GM18519 (cell line): ENCODE data around the gene TTC7B.

ENCODE experiments used
- ATAC-seq: cut with Tn5 transposase; IDR thresholded peaks from one replicate; pipeline ENCODE4 v1.9.1; 2021; ENCODE audit warnings: mild to moderate bottlenecking, moderate library complexity; ENCODE audit not compliant: unreplicated experiment, low FRiP score

TTC7B gene

DNA sequence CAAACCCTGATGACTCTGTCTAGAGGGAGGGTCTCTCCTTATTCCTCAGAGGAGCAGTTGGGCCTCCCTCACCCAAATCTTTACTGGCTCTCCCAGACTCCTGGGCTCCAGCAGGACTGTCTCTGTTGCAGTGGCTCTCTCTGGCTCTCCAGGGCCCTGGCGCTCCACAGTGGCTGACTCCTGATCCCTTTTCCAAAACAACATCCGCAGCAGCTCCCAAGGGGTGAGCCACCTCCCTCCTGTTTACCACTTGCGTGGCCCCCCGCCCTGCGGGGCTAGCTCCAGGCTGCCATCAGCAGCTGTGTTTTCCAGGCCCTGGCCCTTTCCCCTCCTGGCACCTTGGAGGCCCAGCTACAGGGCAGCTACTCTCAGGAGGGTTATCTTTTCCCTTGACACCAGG lies 295.9 kb downstream of the TTC7B start:
- no peak for ATAC-seq

GRCh38 chr14:90519262-90519920 lies 296.8 kb downstream of the TTC7B start:
- no peak for ATAC-seq

DNA sequence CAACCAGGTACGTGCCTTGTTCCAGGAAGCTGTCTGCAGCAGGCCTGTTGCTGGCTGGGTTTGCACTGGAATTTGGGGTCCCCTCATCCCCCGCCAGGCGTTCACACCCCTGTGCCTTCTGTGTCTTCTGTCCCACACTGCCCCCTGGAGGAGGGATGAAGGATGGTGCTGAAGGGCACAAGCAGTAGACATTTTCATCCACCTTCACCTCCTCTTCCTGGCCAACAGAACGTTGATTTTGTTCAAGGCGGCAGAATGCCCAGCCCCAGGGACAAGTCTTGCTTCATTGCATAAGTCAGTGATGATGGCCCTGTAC lies 297.3 kb downstream of the TTC7B start:
- no peak for ATAC-seq

DNA sequence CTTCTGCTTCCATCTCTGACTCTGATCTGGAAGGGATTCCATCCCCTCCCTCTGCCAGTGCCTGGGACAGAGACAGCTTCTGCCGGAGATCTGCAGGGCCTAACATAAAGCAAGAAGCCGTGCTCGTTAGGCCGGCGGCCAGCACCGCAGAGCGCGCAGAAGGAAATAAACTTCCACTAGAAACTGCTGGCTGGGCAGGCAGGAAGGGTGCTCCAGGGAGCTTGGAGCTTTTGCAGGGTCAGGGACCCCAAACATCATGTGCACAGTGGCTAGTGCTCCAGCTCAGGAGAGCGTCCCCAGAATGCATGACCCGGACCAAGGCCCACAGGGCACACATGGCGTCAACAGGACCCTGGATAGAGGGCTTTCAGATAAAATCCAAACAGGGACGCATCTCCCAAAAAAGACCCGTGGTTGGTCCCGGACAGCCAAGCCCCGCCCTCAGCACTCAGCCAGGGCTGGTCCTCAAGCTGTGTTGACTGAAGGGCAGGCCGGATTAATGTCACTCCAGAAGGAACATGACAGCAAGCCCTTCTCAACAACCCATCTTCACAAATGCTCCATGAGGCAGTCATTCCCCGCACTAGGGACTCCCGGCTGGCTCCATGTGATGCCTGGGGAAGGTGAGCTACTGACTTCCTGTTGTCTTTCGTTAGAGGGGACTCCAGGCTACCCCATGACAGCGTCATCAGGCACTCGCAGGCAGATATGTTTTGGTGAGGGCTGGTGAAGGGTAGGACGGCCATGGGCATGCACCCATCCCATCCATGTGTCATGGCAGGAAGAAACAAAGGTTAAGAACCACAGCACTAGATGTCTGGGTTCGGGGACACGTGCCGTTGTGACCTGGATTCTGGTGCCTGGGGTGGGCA lies 297.9 kb downstream of the TTC7B start:
- no peak for ATAC-seq

DNA sequence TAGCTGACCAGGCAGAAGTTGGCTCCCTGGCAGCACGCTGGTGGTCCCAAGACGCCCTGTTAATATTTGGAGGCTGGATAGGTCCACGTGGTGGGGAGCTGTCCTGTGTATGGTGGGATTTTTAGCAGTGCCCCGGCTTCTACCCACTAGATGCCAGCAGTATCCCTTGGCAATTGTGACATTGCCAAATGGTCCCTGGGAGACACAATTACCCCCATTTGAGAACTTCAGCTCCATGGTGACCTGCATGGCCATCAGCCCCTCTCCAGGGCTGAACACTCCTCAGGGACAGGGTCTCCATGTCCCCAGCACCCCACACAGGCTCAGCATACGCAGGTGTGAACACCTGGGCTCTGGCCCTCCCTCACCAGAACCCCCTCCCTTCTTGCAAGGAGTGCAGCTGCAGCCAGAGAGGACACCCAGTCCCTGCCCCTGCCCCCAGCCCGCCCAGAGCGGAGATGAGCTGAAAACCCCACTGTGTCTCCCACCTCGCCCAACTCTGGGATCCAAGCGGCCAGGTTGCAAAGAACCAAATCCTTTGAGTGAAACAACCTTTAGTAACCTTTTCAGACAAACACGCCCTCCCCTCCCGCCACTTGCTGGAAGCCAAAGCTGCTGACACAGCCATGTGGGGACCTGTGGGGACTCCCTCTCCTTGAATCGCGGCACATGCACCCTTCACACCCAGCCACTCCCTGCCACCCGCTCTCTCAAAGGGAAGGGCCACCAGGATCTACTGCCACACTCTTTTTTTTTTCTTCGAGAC lies 299.0 kb downstream of the TTC7B start:
- ATAC-seq = no peak

DNA sequence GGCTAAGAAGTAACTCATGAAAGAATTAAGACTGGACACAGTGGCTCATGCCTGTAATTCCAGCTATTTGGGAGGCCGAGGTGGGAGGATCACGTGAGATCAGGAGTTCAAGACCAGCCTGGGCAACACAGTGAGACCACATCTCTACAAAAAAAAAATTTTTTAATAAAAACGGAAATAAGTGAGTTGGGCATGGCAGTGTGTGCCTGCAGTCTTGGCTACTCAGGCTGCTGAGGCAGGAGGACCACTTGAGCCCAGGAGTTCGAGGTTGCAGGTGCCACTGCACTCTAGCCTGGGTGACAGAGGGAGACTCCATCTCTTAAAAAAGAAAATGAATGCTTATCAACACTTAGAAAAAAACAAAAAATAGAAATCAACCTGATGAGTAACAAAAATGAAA lies 301.7 kb downstream of the TTC7B start:
- no peak for ATAC-seq

- ATAC-seq = no peak
Measured at GRCh38 chr14:90514015-90514398, 302.2 kb downstream of the TTC7B start.

DNA sequence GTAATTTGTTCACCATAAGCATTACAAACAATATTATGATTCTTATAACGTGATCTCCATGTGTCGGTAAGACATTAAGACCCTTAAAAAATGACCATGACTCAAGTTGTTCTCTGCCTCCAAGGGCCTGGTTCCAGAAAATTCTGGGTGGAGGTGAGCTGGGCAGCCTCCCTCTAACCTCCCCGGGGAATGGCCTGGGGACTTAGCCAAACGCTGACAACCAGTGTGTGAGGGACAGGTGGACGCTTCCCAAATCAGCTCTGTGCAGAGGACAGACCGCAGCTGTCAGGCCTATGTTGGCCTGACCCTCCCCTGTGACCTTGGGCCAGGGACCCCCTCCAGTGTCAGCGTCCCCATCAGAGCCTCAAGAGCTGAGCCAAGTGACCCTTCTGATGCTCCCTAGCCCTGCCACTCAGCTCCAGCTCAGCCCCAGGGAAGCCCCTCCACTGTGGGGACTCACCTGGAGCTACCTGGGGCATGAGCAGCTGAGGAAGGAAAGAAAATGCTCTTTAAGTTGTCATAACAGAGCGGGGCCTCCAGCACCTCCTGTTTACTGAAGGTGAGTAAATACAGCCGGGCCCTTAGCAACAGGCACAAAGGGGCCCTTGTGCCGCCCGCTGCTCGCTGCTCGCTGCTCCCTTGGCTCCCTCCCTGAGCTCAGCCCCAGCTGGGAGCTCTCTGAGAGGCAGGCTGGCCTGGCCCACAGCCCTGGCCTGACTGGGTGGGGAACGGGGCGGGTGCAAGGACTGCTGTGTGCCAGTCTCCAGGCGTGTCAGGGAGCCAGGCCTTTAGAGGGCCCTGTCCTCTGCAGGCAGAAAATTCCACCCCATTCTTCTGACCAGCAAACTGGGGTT lies 302.8 kb downstream of the TTC7B start:
- ATAC-seq = no peak

DNA sequence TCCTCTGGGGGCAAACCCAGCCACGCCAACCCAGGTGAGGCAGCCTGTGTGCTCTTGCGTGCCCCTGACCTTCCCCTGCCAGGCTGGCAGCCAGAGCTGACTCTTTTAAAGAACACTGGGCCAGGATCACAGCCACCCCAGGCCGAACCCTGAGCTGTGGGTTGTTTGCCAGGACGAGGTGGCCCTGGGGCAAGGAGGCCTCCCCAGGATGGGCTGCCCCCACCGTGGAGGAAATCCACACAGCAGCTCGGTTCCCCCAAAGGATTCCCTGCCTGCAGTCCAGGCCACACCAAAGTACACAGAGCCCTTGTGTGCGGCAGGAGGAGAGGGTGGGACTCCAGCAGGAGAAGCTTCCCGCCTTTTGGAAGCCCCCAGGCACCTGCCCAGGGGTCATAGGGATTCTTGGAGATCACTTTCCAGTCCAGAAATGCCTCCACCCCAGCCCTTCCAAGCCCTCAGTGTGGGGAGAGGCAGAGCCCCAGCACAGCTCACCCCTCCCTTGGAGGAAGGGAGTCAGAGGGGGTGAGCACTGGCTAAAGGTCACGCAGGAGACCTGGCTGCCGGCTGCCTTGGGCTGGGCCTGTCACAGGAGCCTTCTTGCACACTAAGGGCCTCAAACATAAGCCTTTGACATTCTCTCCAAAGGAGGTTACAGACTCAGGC lies 303.8 kb downstream of the TTC7B start:
- ATAC-seq = no peak

DNA sequence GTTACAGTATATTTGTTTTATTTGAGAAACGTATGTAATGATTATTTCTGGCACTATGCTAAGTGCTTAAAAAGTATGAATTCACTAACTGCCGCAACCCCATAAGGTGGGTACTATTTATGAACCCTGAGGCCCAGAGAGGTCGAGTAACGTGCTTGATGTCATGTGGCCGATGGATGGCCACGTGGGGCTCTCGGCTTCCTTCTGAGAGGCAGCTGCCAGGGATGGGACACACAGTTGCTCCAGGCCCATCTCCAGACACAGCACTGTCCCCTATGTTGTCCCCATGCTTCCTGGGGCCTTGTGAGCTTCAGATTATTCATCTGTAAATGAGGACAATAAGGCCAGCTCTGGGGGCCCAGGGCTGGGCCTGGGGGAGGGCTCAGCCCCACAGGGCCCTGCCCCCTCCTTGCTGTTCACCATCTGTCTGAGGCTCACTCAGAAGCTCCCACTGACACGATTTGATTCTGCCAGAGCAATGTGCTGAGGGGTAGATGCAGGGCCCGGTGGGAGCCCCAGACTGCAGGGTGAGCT lies 304.4 kb downstream of the TTC7B start:
- no peak for ATAC-seq

DNA sequence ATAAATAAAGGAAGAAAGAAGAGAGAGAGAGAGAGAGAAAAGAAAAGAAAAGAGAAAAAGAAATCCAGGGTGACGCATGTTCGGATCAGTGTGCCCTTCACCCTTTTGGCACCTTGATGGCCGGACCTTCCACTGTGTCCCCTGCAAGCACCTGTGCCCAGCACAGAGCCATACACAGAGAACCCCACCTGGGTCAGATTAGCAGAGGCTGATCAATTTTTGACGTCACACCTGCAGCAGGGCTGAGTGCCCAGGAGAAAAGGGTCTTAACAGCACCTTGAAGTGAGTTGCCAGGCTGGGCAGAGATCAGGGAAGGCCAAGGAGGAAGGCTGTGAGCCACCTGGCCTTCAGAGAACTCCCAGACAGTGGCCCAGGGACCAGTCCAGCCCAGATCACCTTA lies 305.0 kb downstream of the TTC7B start:
- no peak for ATAC-seq

DNA sequence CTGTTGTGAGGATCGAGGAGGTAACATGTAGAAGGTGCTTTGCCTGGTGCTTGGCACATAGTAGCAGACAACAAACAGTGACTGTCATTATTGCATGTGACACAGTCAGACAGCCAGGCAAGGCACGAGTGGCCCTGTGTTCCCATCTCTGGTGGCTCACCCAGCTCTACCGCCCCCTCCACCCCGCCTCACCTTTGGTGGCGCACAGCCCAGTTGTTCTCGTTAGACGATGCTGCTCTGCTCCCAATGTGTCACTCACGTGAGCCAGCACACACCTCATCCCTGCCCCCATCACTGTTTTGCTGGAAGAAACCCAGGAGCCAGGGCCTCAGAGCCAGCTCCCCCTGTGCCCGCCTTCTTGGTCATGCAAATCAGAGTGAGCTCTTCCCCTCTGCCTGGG lies 306.1 kb downstream of the TTC7B start:
- no peak for ATAC-seq

GRCh38 chr14:90509403-90509802 lies 306.8 kb downstream of the TTC7B start:
- no peak for ATAC-seq

- no peak for ATAC-seq
Measured at GRCh38 chr14:90508536-90509254, 307.5 kb downstream of the TTC7B start.

DNA sequence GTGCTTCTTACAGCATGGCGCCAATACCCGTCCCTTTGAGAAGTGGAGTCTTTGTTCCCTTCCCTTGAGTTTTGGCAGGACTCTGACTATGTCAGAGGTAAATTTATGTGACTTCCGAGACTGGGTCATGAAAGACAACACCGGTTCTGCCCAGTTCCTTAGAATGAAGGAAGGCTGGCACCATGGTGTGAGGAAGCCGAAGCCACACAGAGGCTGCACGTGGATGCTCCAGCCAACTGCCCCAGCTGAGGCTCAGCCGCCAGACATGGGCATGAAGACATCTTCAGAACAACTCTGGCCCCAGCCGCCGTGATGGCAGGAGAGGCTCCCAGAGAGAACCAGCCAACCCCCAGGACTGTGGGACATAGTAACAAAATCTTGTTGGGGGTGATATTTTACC lies 308.2 kb downstream of the TTC7B start:
- no peak for ATAC-seq

GRCh38 chr14:90507428-90507827 lies 308.8 kb downstream of the TTC7B start:
- no peak for ATAC-seq

DNA sequence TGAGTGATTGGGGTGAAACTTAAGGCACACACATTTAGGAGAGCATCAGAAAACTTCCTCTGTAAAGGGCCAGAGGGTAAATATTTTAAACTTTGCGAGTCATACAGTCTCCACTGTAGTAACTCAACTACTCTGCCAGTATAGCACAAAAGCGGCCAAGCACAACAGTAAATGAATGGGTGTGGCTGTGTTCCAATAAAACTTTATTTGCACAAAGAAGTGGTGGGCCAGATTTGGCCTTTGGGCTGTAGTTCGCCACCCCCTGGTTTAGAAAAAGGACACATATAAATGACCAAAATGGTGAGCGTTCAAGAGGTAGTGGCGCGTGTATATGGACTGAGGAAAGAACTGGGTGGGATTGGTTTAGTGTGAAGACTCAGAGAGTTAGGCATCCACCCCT lies 309.5 kb downstream of the TTC7B start:
- no peak for ATAC-seq

GRCh38 chr14:90505531-90505930 lies 310.7 kb downstream of the TTC7B start:
- no peak for ATAC-seq

DNA sequence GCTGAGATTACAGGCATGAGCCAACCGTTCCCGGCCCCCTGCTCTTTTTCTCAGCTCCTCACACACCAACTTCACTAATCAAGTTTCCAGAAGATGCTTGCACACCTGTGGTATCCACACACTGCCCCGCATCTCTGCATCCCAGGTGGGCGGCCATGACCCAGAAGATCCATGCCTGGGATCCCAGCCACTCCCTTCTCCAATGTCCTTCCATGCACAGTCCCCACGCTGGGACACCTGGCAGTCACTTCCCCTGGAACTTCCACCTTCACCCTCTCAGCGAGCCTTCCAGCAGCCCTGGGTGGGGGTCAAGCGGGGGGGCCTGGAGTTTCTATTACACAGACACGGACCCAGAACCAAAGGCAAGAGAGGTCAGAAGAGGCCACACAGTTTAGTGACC lies 311.6 kb downstream of the TTC7B start:
- ATAC-seq = no peak
